Central memory CD8-positive, alpha-beta T cell (primary cell): Measurements from ENCODE around the gene STAG1.
"Not testable (repeated sequence)": the region's sequence is repeated elsewhere in the genome, so short reads cannot be mapped to it uniquely, and the experiment has no call there.

Experiments used
- ATAC-seq: fragments of 150-1000 bp; cut with Tn5 transposase; replicated peaks from 2 replicates; pipeline ENCODE4 v1.10.0; 2022; ENCODE audit warnings: mild to moderate bottlenecking, moderate FRiP score, moderate number of reproducible peaks; ENCODE audit not compliant: poor library complexity, severe bottlenecking; ENCODE audit errors: extremely low read depth
- DNase-seq, 2 donors: peaks; one replicate each; pipeline ENCODE4 v3.0.0; 2021; ENCODE audit warnings: low spot score in 2 of 2
- H3K27ac Mint-ChIP-seq: one replicate; pipeline ENCODE4 v1.8.0; 2022; ENCODE audit warnings: low read depth, mild to moderate bottlenecking, moderate library complexity, mixed read lengths
- H3K27me3 Mint-ChIP-seq: one replicate; pipeline ENCODE4 v1.8.0; 2022; ENCODE audit warnings: mixed read lengths
- H3K36me3 Mint-ChIP-seq: one replicate; pipeline ENCODE4 v1.8.0; 2022; ENCODE audit warnings: mild to moderate bottlenecking, moderate library complexity, mixed read lengths; ENCODE audit not compliant: insufficient read depth
- H3K4me1 Mint-ChIP-seq: one replicate; pipeline ENCODE4 v1.8.0; 2022; ENCODE audit warnings: mixed read lengths
- H3K4me3 Mint-ChIP-seq: one replicate; pipeline ENCODE4 v1.8.0; 2022; ENCODE audit warnings: mild to moderate bottlenecking, moderate library complexity, mixed read lengths
- H3K9me3 Mint-ChIP-seq: one replicate; pipeline ENCODE4 v1.8.0; 2022; ENCODE audit warnings: mixed read lengths

Gene STAG1

GRCh38 chr3:136586580-136586979, 165.6 kb downstream of the STAG1 start:
- Mint-ChIP-seq H3K36me3 (peaks cover 7% of the 10 kb centered on the region), H3K27me3 (no peaks in the 10 kb centered on the region), H3K4me1 (peaks cover 10% of the 10 kb centered on the region), H3K27ac (no peak overlapping the region), H3K9me3 (no peaks in the 10 kb centered on the region), H3K4me3 (no peak overlapping the region)
- ATAC-seq: no peak
- no peak for DNase-seq

GRCh38 chr3:136584728-136585127, 167.4 kb downstream of the STAG1 start:
- Mint-ChIP-seq H3K4me3 (no peak overlapping the region), H3K36me3 (peaks cover 7% of the 10 kb centered on the region), H3K9me3 (no peaks in the 10 kb centered on the region), H3K27ac (peak overlapping the region; percentile 11), H3K4me1 (peaks cover 7% of the 10 kb centered on the region), H3K27me3 (no peaks in the 10 kb centered on the region)
- no peak for DNase-seq
- ATAC-seq: no peak

- H3K4me1 Mint-ChIP-seq: peaks cover 12% of the 10 kb centered on the region
- no peaks in the 10 kb centered on the region for H3K9me3 Mint-ChIP-seq
- H3K27ac Mint-ChIP-seq: peak overlapping the region; percentile 11
- no peak overlapping the region for H3K4me3 Mint-ChIP-seq
- ATAC-seq: no peak
- no peaks in the 10 kb centered on the region for H3K27me3 Mint-ChIP-seq
- no peak for DNase-seq
- H3K36me3 Mint-ChIP-seq: peaks cover 9% of the 10 kb centered on the region
These were observed 168.4 kb downstream of the STAG1 start for GRCh38 chr3:136583823-136584222.

GRCh38 chr3:136577791-136578190, 174.4 kb downstream of the STAG1 start:
- DNase-seq (no peak), ATAC-seq (no peak)
- Mint-ChIP-seq H3K9me3 (no peaks in the 10 kb centered on the region), H3K4me3 (no peak overlapping the region), H3K27ac (peak overlapping the region; percentile 36), H3K27me3 (no peaks in the 10 kb centered on the region), H3K36me3 (peaks cover 5% of the 10 kb centered on the region), H3K4me1 (peaks cover 5% of the 10 kb centered on the region)

- Mint-ChIP-seq H3K4me3 (no peak overlapping the region), H3K27me3 (no peaks in the 10 kb centered on the region), H3K9me3 (no peaks in the 10 kb centered on the region), H3K4me1 (peaks cover 5% of the 10 kb centered on the region), H3K36me3 (peaks cover 2% of the 10 kb centered on the region), H3K27ac (peak overlapping the region; percentile 41)
- DNase-seq (no peak), ATAC-seq (no peak)
These were observed 175.7 kb downstream of the STAG1 start for GRCh38 chr3:136576279-136577009.

GRCh38 chr3:136567599-136568188, 184.5 kb downstream of the STAG1 start:
- no peaks in the 10 kb centered on the region for H3K27me3 Mint-ChIP-seq
- no peak for DNase-seq
- H3K9me3 Mint-ChIP-seq: no peaks in the 10 kb centered on the region
- peaks cover 37% of the 10 kb centered on the region for H3K4me1 Mint-ChIP-seq
- H3K4me3 Mint-ChIP-seq: no peak overlapping the region
- no peak for ATAC-seq
- peaks cover 9% of the 10 kb centered on the region for H3K36me3 Mint-ChIP-seq
- H3K27ac Mint-ChIP-seq: no peak overlapping the region

GRCh38 chr3:136564962-136565361, 187.2 kb downstream of the STAG1 start:
- H3K9me3 Mint-ChIP-seq, H3K36me3 Mint-ChIP-seq, H3K27me3 Mint-ChIP-seq, DNase-seq, ATAC-seq, H3K4me3 Mint-ChIP-seq: not testable (repeated sequence)
- Mint-ChIP-seq H3K4me1 (peaks cover 31% of the 10 kb centered on the region), H3K27ac (peak overlapping the region; percentile 60)

GRCh38 chr3:136562026-136562425, 190.2 kb downstream of the STAG1 start:
- H3K4me1 Mint-ChIP-seq: peaks cover 33% of the 10 kb centered on the region
- no peak overlapping the region for H3K27ac Mint-ChIP-seq
- no peak overlapping the region for H3K4me3 Mint-ChIP-seq

GRCh38 chr3:136559896-136560295, 192.3 kb downstream of the STAG1 start:
- ATAC-seq (no peak), DNase-seq (no peak)
- H3K4me1 Mint-ChIP-seq: peaks cover 22% of the 10 kb centered on the region
- H3K36me3 Mint-ChIP-seq: no peaks in the 10 kb centered on the region
- H3K27ac Mint-ChIP-seq: no peak overlapping the region
- no peak overlapping the region for H3K4me3 Mint-ChIP-seq
- no peaks in the 10 kb centered on the region for H3K9me3 Mint-ChIP-seq
- H3K27me3 Mint-ChIP-seq: no peaks in the 10 kb centered on the region

More at GRCh38 chr3:136562026-136562425, 190.2 kb downstream of the STAG1 start:
- DNase-seq (no peak), ATAC-seq (no peak)
- Mint-ChIP-seq H3K27me3 (no peaks in the 10 kb centered on the region), H3K9me3 (no peaks in the 10 kb centered on the region), H3K36me3 (peaks cover 2% of the 10 kb centered on the region)

GRCh38 chr3:136549461-136549860, 202.7 kb downstream of the STAG1 start:
- not testable (repeated sequence) for H3K9me3 Mint-ChIP-seq, H3K4me3 Mint-ChIP-seq, ATAC-seq, H3K27ac Mint-ChIP-seq, DNase-seq, H3K27me3 Mint-ChIP-seq
- peaks cover 14% of the 10 kb centered on the region for H3K36me3 Mint-ChIP-seq
- H3K4me1 Mint-ChIP-seq: peaks cover 22% of the 10 kb centered on the region

- H3K27me3 Mint-ChIP-seq: no peaks in the 10 kb centered on the region
- no peaks in the 10 kb centered on the region for H3K9me3 Mint-ChIP-seq
- peaks cover 13% of the 10 kb centered on the region for H3K36me3 Mint-ChIP-seq
- H3K27ac Mint-ChIP-seq: peak overlapping the region; percentile 32
- H3K4me3 Mint-ChIP-seq: no peak overlapping the region
- ATAC-seq: no peak
- no peak for DNase-seq
- H3K4me1 Mint-ChIP-seq: peaks cover 14% of the 10 kb centered on the region
These were observed 204.9 kb downstream of the STAG1 start for GRCh38 chr3:136547293-136547692.

- H3K4me3 Mint-ChIP-seq: no peak overlapping the region
- DNase-seq (no peak), ATAC-seq (peak; percentile 56)
- H3K4me1 Mint-ChIP-seq: peaks cover 14% of the 10 kb centered on the region
- H3K27me3 Mint-ChIP-seq: no peaks in the 10 kb centered on the region
- H3K9me3 Mint-ChIP-seq: no peaks in the 10 kb centered on the region
- H3K36me3 Mint-ChIP-seq: peaks cover 13% of the 10 kb centered on the region
- peak overlapping the region; percentile 61 for H3K27ac Mint-ChIP-seq
These were observed 205.5 kb downstream of the STAG1 start for GRCh38 chr3:136546720-136547119.

- Mint-ChIP-seq H3K4me3 (no peak overlapping the region), H3K4me1 (peaks cover 14% of the 10 kb centered on the region), H3K9me3 (no peaks in the 10 kb centered on the region), H3K27ac (peak overlapping the region; percentile 61), H3K27me3 (no peaks in the 10 kb centered on the region), H3K36me3 (peaks cover 8% of the 10 kb centered on the region)
- ATAC-seq: no peak
- no peak for DNase-seq
These were observed 206.4 kb downstream of the STAG1 start for GRCh38 chr3:136545664-136546268.
